Prostate gland (tissue), 2 donors: ENCODE results near the gene ZNF334. TPM values are rescaled to one million over a fixed set of nuclear protein-coding genes. Genes with fewer than 3 reads are reported as not detected.

Experiments
- DNase-seq: peaks from one replicate; pipeline ENCODE4 v3.0.0-alpha.2; 2019; ENCODE audit warnings: low spot score
- H3K27ac ChIP-seq, 2 donors: fragments of 200-600 bp; sonication (generic); 2 replicates each; pipeline ENCODE4 v1.5.1; 2017 to 2019
- H3K27me3 ChIP-seq: fragments of 200-600 bp; sonication (generic); replicated peaks from 2 replicates; pipeline ENCODE4 v1.5.1; 2019; ENCODE audit not compliant: insufficient read depth
- H3K36me3 ChIP-seq, 2 donors: fragments of 200-600 bp; sonication (generic); 1 replicate in 1 of 2; 2 replicates in 1 of 2; pipeline versions ENCODE4 v1.5.1 to v1.8.1; 2017 to 2019
- H3K4me1 ChIP-seq: fragments of 200-600 bp; sonication (generic); replicated peaks from 2 replicates; pipeline ENCODE4 v1.5.1; 2019
- H3K4me3 ChIP-seq, 2 donors: fragments of 200-600 bp; sonication (generic); 2 replicates each; pipeline ENCODE4 v1.5.1; 2017 to 2019
- H3K9me3 ChIP-seq: fragments of 200-600 bp; sonication (generic); 2 replicates; pipeline ENCODE4 v1.5.1; 2017
- CTCF ChIP-seq, 4 experiments: fragments of 200-600 bp in 2 of 4; fragments of 450-650 bp in 2 of 4; sonication (generic) in 2 of 4; IDR thresholded peaks; 1 replicate in 3 of 4; 2 replicates in 1 of 4; pipeline ENCODE4 v1.5.1; 2016 to 2019; ENCODE audit warnings: antibody characterized with exemption in 4 of 4, mild to moderate bottlenecking in 2 of 4, moderate library complexity in 2 of 4
- POLR2A ChIP-seq: fragments of 450-650 bp; IDR thresholded peaks from one replicate; pipeline ENCODE4 v1.6.1; 2016; ENCODE audit warnings: antibody characterized with exemption, mild to moderate bottlenecking
- POLR2AphosphoS5 ChIP-seq: sonication (generic); formaldehyde crosslinking; IDR thresholded peaks from one replicate; pipeline ENCODE4 v1.6.1; 2017; ENCODE audit warnings: antibody characterized with exemption
- WGBS: methylation state at CpG from one replicate; pipeline ENCODE4 v1.1.5; 2018; 5-methylcytosine and 5-hydroxymethylcytosine counted together
- intact Hi-C: fragments of 100-400 bp; cut with DNase I; formaldehyde crosslinking; loops from one replicate; pipeline ENCODE4 v1.14.2; 2022
- total RNA-seq, 2 donors: library from RNA; depleted of rRNA; stranded (reverse); fragments of >200 nt; gene quantifications; one replicate each; pipeline ENCODE4 v1.1.0, GENCODE V29; 2016

ZNF334 gene
- total RNA-seq, 2 donors from 2014 or later = 7.8 to 23.3 TPM

DNA sequence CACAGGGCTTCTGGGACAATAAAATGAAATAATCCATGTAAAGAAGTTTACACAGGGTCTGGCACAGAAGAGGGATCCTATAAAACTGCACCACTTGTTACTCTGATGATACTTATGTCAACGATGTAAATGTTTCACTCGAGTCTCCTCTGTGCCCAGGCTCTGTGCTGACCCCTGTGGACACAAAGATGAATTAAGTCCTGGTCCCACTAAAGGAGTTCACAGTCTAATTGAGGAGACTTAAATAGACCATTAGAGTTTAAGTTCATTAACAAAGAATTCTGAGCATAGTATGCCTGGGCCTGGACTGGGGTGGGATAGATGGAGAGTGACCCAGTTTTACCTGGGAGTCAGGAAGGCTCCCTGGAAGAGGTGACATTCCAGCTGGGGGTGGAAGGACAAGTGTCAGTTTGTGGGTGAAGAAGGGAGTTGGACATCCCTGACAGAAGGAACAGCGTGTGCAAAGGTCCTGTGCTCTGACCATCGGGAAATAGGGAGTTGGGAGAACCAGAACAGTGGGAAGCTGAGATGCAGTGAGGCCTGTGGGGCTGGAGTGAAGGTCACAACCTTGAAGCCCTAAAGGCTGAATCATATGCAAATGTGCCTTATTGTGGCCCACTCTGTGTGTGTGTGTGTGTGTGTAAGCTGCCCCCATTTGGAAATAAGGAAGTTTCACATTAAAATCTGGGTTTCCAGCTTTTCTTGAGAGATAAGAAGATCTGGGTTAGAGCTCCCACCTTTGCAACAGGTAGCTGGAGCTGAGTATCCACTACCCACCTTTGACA lies 36.0 kb upstream of the ZNF334 start:
- Histone ChIP-seq H3K9me3 (no peaks in the 10 kb centered on the region), H3K27ac (no peak overlapping the region), H3K27me3 (no peaks in the 10 kb centered on the region), H3K4me1 (no peaks in the 10 kb centered on the region), H3K4me3 (no peak overlapping the region), H3K36me3 (no peaks in the 10 kb centered on the region)
- no peak for DNase-seq
- TF ChIP-seq POLR2AphosphoS5 = peak; percentile 42
- TF ChIP-seq CTCF (IDR thresholded peaks at IDR 0.05) = no peak
- TF ChIP-seq POLR2A = no peak
- intact Hi-C loops = no loop called here
- WGBS = 69% methylated on average over 4 of the region's 4 CpGs

DNA sequence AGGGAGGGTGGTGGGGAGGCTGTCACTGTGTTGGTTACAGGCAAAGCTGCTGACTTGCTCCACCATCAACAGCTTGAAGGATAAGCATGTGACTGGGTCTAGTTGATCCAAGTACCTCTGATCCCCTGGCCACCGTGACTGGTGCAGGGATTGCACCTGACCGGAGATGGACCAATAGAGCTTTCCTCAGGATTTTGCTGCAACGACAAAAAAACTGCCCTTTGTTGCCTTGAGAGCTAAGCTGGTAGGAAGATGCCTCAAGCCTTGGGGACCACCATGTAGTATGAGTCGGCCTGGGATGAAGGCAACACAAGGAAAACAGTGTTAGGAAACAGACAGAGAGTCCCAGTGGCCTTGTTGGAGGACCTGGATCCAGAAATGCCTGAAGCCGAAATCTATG lies 35.3 kb upstream of the ZNF334 start:
- Histone ChIP-seq H3K4me1 (no peaks in the 10 kb centered on the region), H3K27ac (no peak overlapping the region), H3K4me3 (no peak overlapping the region), H3K9me3 (no peaks in the 10 kb centered on the region), H3K27me3 (no peaks in the 10 kb centered on the region), H3K36me3 (no peaks in the 10 kb centered on the region)
- TF ChIP-seq POLR2A (no peak), CTCF (IDR thresholded peaks at IDR 0.05) (no peak), POLR2AphosphoS5 (no peak)
- DNase-seq = no peak
- 87% methylated on average over 5 of the region's 5 CpGs for WGBS
- intact Hi-C loops = no loop called here

DNA sequence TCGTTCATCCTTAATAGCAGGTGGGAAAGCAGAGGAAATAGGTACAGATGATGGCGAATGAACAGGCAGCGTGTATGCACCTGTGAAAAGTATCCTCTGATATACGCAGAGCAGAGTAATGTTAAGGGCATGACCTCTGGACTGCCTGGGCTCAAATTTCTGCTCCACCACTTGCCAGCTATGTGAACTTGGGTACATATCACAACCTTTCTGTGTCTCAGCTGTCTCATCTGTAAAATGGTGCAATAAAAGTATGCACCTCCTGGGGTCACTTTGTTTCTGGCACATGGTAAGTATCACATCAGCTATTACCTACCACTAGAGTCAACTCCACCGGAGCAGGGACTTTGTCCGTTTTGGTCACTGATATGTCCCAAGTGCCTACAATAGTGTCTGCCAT lies 34.6 kb upstream of the ZNF334 start:
- WGBS = 81% methylated on average over 6 of the region's 6 CpGs
- TF ChIP-seq POLR2AphosphoS5 = no peak
- no peak for TF ChIP-seq CTCF (IDR thresholded peaks at IDR 0.05)
- TF ChIP-seq POLR2A = no peak

DNA sequence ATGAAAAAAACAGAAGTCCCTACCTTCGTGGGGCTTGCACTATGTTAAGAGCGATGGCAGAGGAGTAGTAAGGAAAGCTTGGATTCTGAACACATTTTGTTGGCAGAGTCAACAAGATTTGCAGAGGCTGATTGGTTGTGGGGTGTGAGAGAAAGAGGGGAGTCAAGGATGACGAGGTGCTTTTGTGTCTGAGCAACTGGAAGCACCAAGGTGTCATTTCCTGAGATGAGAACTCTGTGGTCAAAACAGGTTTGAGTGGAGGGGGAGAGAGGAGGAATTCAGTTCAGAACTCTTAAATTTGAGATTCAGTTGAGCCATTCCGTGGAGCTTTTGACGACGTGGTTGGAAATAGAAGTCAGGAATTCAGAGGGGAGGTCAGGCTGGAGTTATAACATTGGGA lies 33.6 kb upstream of the ZNF334 start:
- Histone ChIP-seq H3K27me3 (no peaks in the 10 kb centered on the region), H3K9me3 (no peaks in the 10 kb centered on the region), H3K27ac (no peak overlapping the region), H3K4me1 (no peaks in the 10 kb centered on the region), H3K4me3 (no peak overlapping the region), H3K36me3 (no peaks in the 10 kb centered on the region)
- TF ChIP-seq CTCF (IDR thresholded peaks at IDR 0.05) (no peak), POLR2AphosphoS5 (no peak), POLR2A (no peak)
- intact Hi-C loops = no loop called here
- WGBS = 71% methylated on average over 6 of the region's 6 CpGs
- no peak for DNase-seq

More for the DNA sequence above, 34.6 kb upstream of the ZNF334 start:
- Histone ChIP-seq H3K4me3 (no peak overlapping the region), H3K27ac (no peak overlapping the region), H3K27me3 (no peaks in the 10 kb centered on the region), H3K4me1 (no peaks in the 10 kb centered on the region), H3K9me3 (no peaks in the 10 kb centered on the region), H3K36me3 (no peaks in the 10 kb centered on the region)
- intact Hi-C loops = no loop called here
- DNase-seq = no peak

DNA sequence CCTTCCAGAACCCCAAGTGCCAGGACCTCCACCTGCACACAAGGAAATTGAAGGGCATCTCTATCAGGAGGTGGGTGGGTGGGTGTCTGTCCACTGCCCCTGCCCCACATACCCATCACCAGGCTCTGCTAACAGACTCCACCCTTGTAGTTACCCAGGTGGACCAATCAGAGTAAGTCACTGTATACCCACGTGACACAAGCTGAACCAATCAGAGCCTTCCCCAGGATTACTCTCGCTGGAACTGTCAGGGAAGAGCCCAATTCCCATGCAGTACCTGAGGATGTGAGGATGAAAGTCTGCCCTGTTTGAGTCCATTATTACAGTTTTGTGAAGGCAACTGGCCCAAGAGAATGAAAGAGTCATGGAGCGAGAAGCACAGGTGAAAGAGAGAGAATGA lies 32.9 kb upstream of the ZNF334 start:
- Histone ChIP-seq H3K4me1 (no peaks in the 10 kb centered on the region), H3K4me3 (no peak overlapping the region), H3K9me3 (no peaks in the 10 kb centered on the region), H3K27me3 (no peaks in the 10 kb centered on the region), H3K27ac (no peak overlapping the region), H3K36me3 (no peaks in the 10 kb centered on the region)
- no peak for DNase-seq
- WGBS = 90% methylated on average over 3 of the region's 3 CpGs
- TF ChIP-seq CTCF (IDR thresholded peaks at IDR 0.05) (no peak), POLR2A (no peak), POLR2AphosphoS5 (no peak)
- intact Hi-C loops = no loop called here
